Breast epithelium (tissue), 4 donors: Measurements from ENCODE around the gene SUPT6H. TPM values are rescaled to one million over a fixed set of nuclear protein-coding genes. Genes with fewer than 3 reads are reported as not detected.

Source experiments
- DNase-seq, 2 donors: peaks; one replicate each; pipeline ENCODE4 v3.0.0-alpha.2; 2019; ENCODE audit warnings: low spot score in 2 of 2
- H3K27ac ChIP-seq, 2 donors: fragments of 200-600 bp; sonication (generic) in 1 of 2; one replicate each; pipeline ENCODE4 v1.5.1; 2016 to 2019; ENCODE audit warnings: mild to moderate bottlenecking in 1 of 2
- H3K27me3 ChIP-seq, 2 donors: fragments of 200-600 bp; sonication (generic) in 1 of 2; one replicate each; pipeline versions ENCODE4 v1.5.1 to v1.6.0; 2017 to 2019; ENCODE audit warnings: control low read depth in 1 of 2, mild to moderate bottlenecking in 1 of 2
- H3K36me3 ChIP-seq: fragments of 200-600 bp; one replicate; pipeline ENCODE4 v1.5.1; 2019
- H3K4me1 ChIP-seq, 2 donors: fragments of 200-600 bp; sonication (generic); one replicate each; pipeline ENCODE4 v1.5.1; 2016 to 2019; ENCODE audit warnings: control low read depth in 1 of 2
- H3K4me3 ChIP-seq, 3 donors: fragments of 200-600 bp; sonication (generic); 1 replicate in 2 of 3; 2 replicates in 1 of 3; pipeline ENCODE4 v1.5.1; 2016 to 2019; ENCODE audit warnings: mild to moderate bottlenecking in 3 of 3, moderate library complexity in 2 of 3
- H3K9me3 ChIP-seq, 2 donors: fragments of 200-600 bp; sonication (generic) in 1 of 2; one replicate each; pipeline ENCODE4 v1.5.1; 2016 to 2019; ENCODE audit warnings: control low read depth in 1 of 2
- POLR2A ChIP-seq: fragments of 450-650 bp; IDR thresholded peaks from one replicate; pipeline ENCODE4 v1.6.1; 2016; ENCODE audit warnings: antibody characterized with exemption, mild to moderate bottlenecking, moderate library complexity
- POLR2AphosphoS5 ChIP-seq, 3 donors: sonication (generic); formaldehyde crosslinking; IDR thresholded peaks; one replicate each; pipeline ENCODE4 v1.6.1; 2017; ENCODE audit warnings: antibody characterized with exemption in 3 of 3
- intact Hi-C: fragments of 100-400 bp; cut with DNase I; formaldehyde crosslinking; loops from one replicate; pipeline ENCODE4 v1.15.1; 2023; ENCODE audit warnings: low total_unique reads
- total RNA-seq, 3 donors: library from RNA; depleted of rRNA; stranded (reverse); fragments of >200 nt; gene quantifications; one replicate each; pipeline ENCODE4 v1.1.0, GENCODE V29; 2016
- TF ChIP-seq, protein P1 (sequence below), 3 donors: fragments of 450-650 bp; IDR thresholded peaks; one replicate each; pipeline ENCODE4 v1.5.1; 2016 to 2017; ENCODE audit warnings: antibody characterized with exemption in 3 of 3, mild to moderate bottlenecking in 3 of 3, moderate library complexity in 3 of 3

The SUPT6H gene
- total RNA-seq, 3 donors from 2014 or later, result 62.6 to 69.9 (median 66.7) TPM

DNA sequence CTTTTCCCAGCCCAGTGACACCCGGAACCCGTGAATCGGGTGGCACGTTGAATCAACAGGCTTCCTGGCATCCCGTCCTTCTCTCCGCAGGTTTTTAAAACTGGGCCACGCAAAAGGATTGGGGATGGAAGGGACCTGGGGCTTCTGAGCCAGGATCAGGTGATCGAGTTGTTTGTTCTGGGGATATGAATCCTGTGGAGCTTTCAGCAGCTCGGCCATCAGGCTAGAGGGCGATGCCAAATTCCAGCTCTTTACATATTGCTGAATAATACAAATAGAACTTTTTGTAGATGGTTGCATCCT lies 473 bp downstream of the SUPT6H start:
- Histone ChIP-seq H3K27ac (peak overlapping the region; percentile 97 to 99), H3K27me3 (no peaks in the 10 kb centered on the region), H3K36me3 (no peaks in the 10 kb centered on the region), H3K4me1 (peaks cover 0 to 15% of the 10 kb centered on the region in 2 donors), H3K9me3 (no peaks in the 10 kb centered on the region), H3K4me3 (peak overlapping the region; percentile 80 to 87 (median 86))
- TF ChIP-seq, protein P1, sequence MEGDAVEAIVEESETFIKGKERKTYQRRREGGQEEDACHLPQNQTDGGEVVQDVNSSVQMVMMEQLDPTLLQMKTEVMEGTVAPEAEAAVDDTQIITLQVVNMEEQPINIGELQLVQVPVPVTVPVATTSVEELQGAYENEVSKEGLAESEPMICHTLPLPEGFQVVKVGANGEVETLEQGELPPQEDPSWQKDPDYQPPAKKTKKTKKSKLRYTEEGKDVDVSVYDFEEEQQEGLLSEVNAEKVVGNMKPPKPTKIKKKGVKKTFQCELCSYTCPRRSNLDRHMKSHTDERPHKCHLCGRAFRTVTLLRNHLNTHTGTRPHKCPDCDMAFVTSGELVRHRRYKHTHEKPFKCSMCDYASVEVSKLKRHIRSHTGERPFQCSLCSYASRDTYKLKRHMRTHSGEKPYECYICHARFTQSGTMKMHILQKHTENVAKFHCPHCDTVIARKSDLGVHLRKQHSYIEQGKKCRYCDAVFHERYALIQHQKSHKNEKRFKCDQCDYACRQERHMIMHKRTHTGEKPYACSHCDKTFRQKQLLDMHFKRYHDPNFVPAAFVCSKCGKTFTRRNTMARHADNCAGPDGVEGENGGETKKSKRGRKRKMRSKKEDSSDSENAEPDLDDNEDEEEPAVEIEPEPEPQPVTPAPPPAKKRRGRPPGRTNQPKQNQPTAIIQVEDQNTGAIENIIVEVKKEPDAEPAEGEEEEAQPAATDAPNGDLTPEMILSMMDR (IDR thresholded peaks at IDR 0.05), result no peak
- TF ChIP-seq POLR2A (no peak), POLR2AphosphoS5 (IDR thresholded peaks at IDR 0.05) (no peak)
- intact Hi-C loops, result no loop called here
- no peak for DNase-seq

DNA sequence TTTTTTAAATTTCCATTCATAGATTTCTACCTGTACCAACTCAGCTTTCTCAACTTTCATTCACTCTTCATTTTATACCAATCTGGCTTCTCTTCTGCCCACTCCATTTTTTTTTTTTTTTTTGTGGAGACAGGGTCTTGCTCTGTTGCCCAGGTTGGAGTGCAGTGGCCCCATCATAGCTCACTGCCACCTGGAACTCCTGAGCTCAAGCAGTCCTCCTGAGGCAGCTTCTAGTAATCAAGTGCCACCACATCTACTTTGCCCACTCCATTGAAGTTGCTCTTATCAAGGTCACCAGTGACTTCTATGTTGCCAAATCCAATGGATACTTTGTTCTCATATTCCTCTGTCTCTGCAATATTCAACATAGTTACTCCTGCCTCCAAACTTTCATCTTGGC lies 1.7 kb downstream of the SUPT6H start:
- H3K4me1 ChIP-seq, result peaks cover 0 to 15% of the 10 kb centered on the region in 2 donors
- H3K27ac ChIP-seq, result no peak overlapping the region
- intact Hi-C loops, result no loop called here

DNA sequence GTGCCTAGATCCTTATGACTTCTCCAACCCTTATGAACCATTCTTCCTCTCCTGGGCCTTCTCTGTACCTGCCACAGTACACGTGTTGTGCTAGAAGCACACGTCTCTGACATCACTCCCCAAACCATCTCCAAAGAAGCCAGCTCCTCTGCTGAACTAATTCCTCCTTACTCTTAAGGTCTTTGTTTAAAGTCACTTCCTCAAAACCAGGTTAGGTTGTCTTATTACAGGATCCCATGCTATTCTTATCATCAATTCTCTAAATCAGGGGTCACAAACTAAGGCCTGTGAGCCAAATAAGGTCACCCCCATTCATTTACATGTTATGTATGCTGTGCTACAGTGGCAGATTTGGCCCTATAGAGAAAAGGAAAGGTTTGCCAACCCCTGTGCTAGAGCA lies 4.0 kb downstream of the SUPT6H start:
- intact Hi-C loops, result no loop called here
- no peak overlapping the region for H3K4me3 ChIP-seq
- H3K27ac ChIP-seq, result no peak overlapping the region
- H3K4me1 ChIP-seq, result peaks cover 0 to 15% of the 10 kb centered on the region in 2 donors
- TF ChIP-seq POLR2AphosphoS5 (IDR thresholded peaks at IDR 0.05), result no peak
- no peak for TF ChIP-seq POLR2A
- TF ChIP-seq, protein P1 (IDR thresholded peaks at IDR 0.05), result no peak
- no peaks in the 10 kb centered on the region for H3K36me3 ChIP-seq
- DNase-seq, result no peak
- no peaks in the 10 kb centered on the region for H3K27me3 ChIP-seq
- no peaks in the 10 kb centered on the region for H3K9me3 ChIP-seq

More for the DNA sequence above, 1.7 kb downstream of the SUPT6H start:
- DNase-seq, result no peak
- Histone ChIP-seq H3K27me3 (no peaks in the 10 kb centered on the region), H3K36me3 (no peaks in the 10 kb centered on the region), H3K9me3 (no peaks in the 10 kb centered on the region), H3K4me3 (no peak overlapping the region)
- no peak for TF ChIP-seq POLR2A
- TF ChIP-seq, protein P1 (IDR thresholded peaks at IDR 0.05), result no peak
- no peak for TF ChIP-seq POLR2AphosphoS5 (IDR thresholded peaks at IDR 0.05)

DNA sequence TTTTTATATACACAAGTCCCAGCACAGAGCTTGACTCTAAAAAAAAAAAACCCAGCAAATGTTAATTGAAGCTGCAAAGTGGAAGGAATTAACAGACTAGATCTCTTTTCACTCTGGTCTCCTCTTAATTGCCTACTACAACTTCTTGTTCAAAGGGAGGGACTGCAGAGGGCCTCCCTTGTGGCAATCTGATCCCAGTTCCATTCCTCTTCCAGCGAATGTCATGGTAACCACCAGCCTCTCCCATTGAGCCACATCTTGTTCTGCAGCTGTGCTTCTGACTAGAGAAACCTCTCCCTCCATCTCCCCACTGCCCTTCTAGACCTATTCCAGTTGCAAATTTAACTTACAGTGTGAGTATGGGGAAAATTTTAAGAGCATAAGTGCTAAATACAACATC lies 5.9 kb downstream of the SUPT6H start:
- Histone ChIP-seq H3K27ac (no peak overlapping the region), H3K36me3 (no peaks in the 10 kb centered on the region), H3K27me3 (no peaks in the 10 kb centered on the region), H3K4me1 (peaks cover 0 to 15% of the 10 kb centered on the region in 2 donors), H3K4me3 (no peak overlapping the region), H3K9me3 (no peaks in the 10 kb centered on the region)
- intact Hi-C loops, result no loop called here
- no peak for DNase-seq
- TF ChIP-seq POLR2A (no peak), POLR2AphosphoS5 (IDR thresholded peaks at IDR 0.05) (no peak)
- TF ChIP-seq, protein P1 (IDR thresholded peaks at IDR 0.05), result no peak

DNA sequence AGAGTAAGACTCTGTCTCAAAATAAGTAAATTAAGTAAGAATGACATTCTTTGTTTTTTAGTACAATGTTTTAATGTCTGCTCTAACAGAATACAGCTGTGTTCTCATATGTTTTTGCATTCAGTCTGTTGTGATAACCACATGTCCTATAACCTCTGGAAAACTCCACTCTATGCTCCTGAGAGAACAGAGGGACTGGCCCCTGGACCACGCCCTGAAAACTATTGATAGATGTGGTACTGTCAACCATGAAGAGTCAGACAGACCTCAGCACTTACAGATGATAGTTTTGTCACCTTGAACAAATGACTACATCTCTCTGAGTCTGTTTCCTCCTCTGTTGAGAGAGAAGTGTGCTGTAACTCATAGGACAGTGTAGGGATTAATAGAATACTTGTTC lies 7.9 kb downstream of the SUPT6H start:
- TF ChIP-seq, protein P1 (IDR thresholded peaks at IDR 0.05), result no peak
- TF ChIP-seq POLR2A, result no peak
- no peak for TF ChIP-seq POLR2AphosphoS5 (IDR thresholded peaks at IDR 0.05)
- DNase-seq, result no peak
- intact Hi-C loops, result no loop called here
- H3K4me1 ChIP-seq, result no peaks in the 10 kb centered on the region
- peaks cover 12% of the 10 kb centered on the region for H3K36me3 ChIP-seq
- H3K4me3 ChIP-seq, result no peak overlapping the region
- H3K27ac ChIP-seq, result no peak overlapping the region
- H3K27me3 ChIP-seq, result no peaks in the 10 kb centered on the region
- H3K9me3 ChIP-seq, result no peaks in the 10 kb centered on the region
